DND-41 (cell line): ENCODE data around the gene MXD4.

Experiments
- ATAC-seq: fragments of 200-7000 bp; cut with Tn5 transposase; 3 replicates; pipeline ENCODE4 v1.9.1; 2021; ENCODE audit warnings: low read depth; ENCODE audit not compliant: insufficient read depth
- DNase-seq: peaks from one replicate; pipeline ENCODE4 v3.0.0-alpha.2; 2020
- H2AFZ ChIP-seq: 2 replicates; pipeline ENCODE4 v1.6.0; 2012; ENCODE audit warnings: low read depth, low read length
- H3K27ac ChIP-seq: 2 replicates; pipeline ENCODE4 v1.5.1; 2012; ENCODE audit warnings: low read length, inconsistent platforms
- H3K27me3 ChIP-seq: fragments of 200-600 bp; sonication (generic); 2 replicates; pipeline ENCODE4 v1.6.0; 2012; ENCODE audit warnings: low read length, mild to moderate bottlenecking, inconsistent platforms; ENCODE audit not compliant: insufficient read depth, poor library complexity
- H3K36me3 ChIP-seq: 2 replicates; pipeline ENCODE4 v1.5.1; 2012; ENCODE audit warnings: low read length, inconsistent platforms; ENCODE audit not compliant: insufficient read depth
- H3K4me1 ChIP-seq: 2 replicates; pipeline ENCODE4 v1.5.1; 2012; ENCODE audit warnings: mild to moderate bottlenecking, low read length; ENCODE audit not compliant: insufficient read depth
- H3K4me2 ChIP-seq: 2 replicates; pipeline ENCODE4 v1.6.0; 2012; ENCODE audit warnings: mild to moderate bottlenecking, moderate library complexity, low read length, inconsistent platforms; ENCODE audit not compliant: insufficient read depth
- H3K4me3 ChIP-seq, 2 experiments: fragments of 200-600 bp in 1 of 2; shearing (Covaris generic) in 1 of 2; 2 replicates each; pipeline ENCODE4 v1.5.1; 2012 to 2016; ENCODE audit warnings: inconsistent platforms in 2 of 2, low read length in 2 of 2, mild to moderate bottlenecking in 2 of 2, low read depth in 1 of 2, moderate library complexity in 1 of 2
- H3K79me2 ChIP-seq: 2 replicates; pipeline ENCODE4 v1.6.0; 2012; ENCODE audit warnings: low read length, inconsistent platforms; ENCODE audit not compliant: insufficient read depth
- H3K9ac ChIP-seq: 2 replicates; pipeline ENCODE4 v1.6.0; 2012; ENCODE audit warnings: low read depth, mild to moderate bottlenecking, inconsistent platforms, low read length, moderate library complexity
- H3K9me3 ChIP-seq: 2 replicates; pipeline ENCODE4 v1.5.1; 2012; ENCODE audit warnings: low read length, moderate library complexity, mild to moderate bottlenecking, inconsistent platforms; ENCODE audit not compliant: insufficient read depth, severe bottlenecking
- H4K20me1 ChIP-seq: 2 replicates; pipeline ENCODE4 v1.6.0; 2012; ENCODE audit warnings: low read length; ENCODE audit not compliant: insufficient read depth
- EZH2 ChIP-seq: IDR thresholded peaks from 3 replicates; pipeline ENCODE4 v1.6.1; 2012; ENCODE audit warnings: borderline replicate concordance, low read depth, mild to moderate bottlenecking, moderate library complexity, low read length, inconsistent platforms; ENCODE audit not compliant: severe bottlenecking
- TF ChIP-seq, protein P1 (sequence below): IDR thresholded peaks from 2 replicates; pipeline ENCODE4 v1.5.1; 2012; ENCODE audit warnings: borderline replicate concordance, low read length, moderate library complexity, mild to moderate bottlenecking; ENCODE audit not compliant: poor library complexity, severe bottlenecking; ENCODE audit errors: extremely low read depth

Gene MXD4

DNA sequence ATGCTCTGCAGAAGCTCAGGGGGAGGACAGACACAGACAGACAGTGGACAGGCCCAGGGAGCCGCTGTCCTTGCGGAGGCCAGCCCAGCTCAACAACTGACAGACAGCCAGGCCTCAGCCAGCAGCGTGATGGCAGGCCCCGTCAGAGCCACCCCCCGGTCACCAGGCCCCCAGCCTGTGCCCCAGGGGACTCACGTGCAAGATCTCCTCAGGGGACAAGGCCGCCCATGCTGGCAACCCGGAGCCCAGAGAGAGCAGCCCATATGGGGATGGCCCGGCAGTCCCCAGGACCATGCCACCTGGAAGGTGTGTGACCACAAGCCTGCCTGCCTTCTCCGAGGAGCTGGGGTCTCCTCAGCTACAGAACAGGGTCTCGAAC is 28.0 kb upstream of the MXD4 start:
- H3K79me2 ChIP-seq: no peaks in the 10 kb centered on the region
- TF ChIP-seq, protein P1, sequence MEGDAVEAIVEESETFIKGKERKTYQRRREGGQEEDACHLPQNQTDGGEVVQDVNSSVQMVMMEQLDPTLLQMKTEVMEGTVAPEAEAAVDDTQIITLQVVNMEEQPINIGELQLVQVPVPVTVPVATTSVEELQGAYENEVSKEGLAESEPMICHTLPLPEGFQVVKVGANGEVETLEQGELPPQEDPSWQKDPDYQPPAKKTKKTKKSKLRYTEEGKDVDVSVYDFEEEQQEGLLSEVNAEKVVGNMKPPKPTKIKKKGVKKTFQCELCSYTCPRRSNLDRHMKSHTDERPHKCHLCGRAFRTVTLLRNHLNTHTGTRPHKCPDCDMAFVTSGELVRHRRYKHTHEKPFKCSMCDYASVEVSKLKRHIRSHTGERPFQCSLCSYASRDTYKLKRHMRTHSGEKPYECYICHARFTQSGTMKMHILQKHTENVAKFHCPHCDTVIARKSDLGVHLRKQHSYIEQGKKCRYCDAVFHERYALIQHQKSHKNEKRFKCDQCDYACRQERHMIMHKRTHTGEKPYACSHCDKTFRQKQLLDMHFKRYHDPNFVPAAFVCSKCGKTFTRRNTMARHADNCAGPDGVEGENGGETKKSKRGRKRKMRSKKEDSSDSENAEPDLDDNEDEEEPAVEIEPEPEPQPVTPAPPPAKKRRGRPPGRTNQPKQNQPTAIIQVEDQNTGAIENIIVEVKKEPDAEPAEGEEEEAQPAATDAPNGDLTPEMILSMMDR: no peak
- TF ChIP-seq EZH2: no peak
- H3K4me2 ChIP-seq: peak overlapping the region; percentile 56; the same call in 1 of the 2 replicates
- H2AFZ ChIP-seq: no peak overlapping the region
- DNase-seq (no peak), ATAC-seq (no peak)
- H4K20me1 ChIP-seq: peaks cover 3% of the 10 kb centered on the region; the same call in 1 of the 2 replicates
- no peaks in the 10 kb centered on the region for H3K9me3 ChIP-seq
- no peak overlapping the region for H3K4me3 ChIP-seq
- no peaks in the 10 kb centered on the region for H3K36me3 ChIP-seq
- H3K4me1 ChIP-seq: peaks cover 40% of the 10 kb centered on the region
- H3K27ac ChIP-seq: peak overlapping the region; percentile 68
- H3K9ac ChIP-seq: peak overlapping the region; percentile 42; the same call in 1 of the 2 replicates
- no peaks in the 10 kb centered on the region for H3K27me3 ChIP-seq

DNA sequence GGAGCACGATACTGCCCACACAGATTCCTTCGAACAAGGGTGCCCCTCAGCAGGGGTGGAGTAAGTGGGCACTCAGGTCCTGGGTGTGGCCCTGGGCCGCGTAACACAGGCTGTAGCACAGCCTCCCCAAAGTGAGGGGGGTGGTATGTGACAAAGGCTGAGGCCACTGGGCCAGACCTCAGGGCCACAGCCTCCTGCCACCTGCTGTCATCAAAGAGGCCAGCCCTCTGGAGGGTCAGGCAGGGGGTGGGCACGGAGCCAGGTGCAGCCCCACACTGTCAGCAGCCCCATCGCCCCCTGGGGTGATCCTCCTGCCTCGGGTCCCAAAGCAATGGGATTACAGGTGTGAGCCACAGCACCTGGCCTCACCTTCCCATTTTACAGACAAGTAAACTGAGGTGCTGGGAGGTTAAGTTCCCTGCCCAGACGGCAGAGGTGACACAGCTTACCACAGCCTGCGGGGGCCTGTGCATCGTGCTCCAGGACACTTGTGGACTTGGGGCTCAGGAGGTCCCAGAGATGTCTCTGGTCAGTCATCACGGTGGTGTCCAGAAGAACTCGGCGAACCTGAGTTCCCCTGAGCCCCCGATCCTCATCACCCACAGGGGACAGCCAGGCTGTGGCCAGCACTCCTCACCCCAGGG is 27.5 kb upstream of the MXD4 start:
- H2AFZ ChIP-seq: no peak overlapping the region
- no peaks in the 10 kb centered on the region for H3K36me3 ChIP-seq
- H3K79me2 ChIP-seq: no peaks in the 10 kb centered on the region
- DNase-seq (no peak), ATAC-seq (no peak)
- no peak overlapping the region for H3K4me2 ChIP-seq
- H3K27ac ChIP-seq: 0 out of 2 replicates have a peak overlapping the region, but pooled peaks have one; percentile 68
- H3K9ac ChIP-seq: no peak overlapping the region
- H3K27me3 ChIP-seq: no peaks in the 10 kb centered on the region
- no peaks in the 10 kb centered on the region for H3K9me3 ChIP-seq
- H3K4me3 ChIP-seq: no peak overlapping the region
- H4K20me1 ChIP-seq: peaks cover 3% of the 10 kb centered on the region; the same call in 1 of the 2 replicates
- no peak for TF ChIP-seq EZH2
- TF ChIP-seq, protein P1: no peak
- peaks cover 42% of the 10 kb centered on the region for H3K4me1 ChIP-seq

DNA sequence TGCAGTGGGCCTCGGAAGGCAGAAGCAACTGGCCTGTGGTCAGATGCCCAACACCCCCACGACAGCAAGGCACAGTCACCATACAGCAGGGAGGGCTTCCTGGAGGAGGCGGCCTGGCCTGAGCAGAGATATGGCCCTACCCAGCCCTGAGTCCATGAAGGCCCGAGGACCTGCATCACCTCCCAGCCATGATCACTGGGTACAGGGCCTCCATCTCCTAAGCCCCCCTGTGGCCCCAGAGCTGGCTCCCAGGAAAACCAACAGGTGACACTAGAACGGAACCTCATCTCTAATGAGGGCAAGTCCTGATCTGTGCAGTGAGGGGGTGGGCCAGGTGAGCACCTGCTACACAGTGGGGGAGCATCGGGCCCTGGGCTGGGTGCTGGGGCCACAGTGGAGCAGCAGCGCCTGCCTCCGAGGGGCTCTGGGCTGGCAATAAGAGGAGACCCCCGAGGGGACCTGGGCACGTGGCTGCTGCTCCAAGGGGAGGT is 26.2 kb upstream of the MXD4 start:
- Histone ChIP-seq H3K9ac (no peak overlapping the region), H3K79me2 (no peaks in the 10 kb centered on the region), H3K9me3 (no peaks in the 10 kb centered on the region), H2AFZ (no peak overlapping the region), H3K27me3 (no peaks in the 10 kb centered on the region), H3K27ac (no peak overlapping the region), H3K4me1 (peaks cover 46% of the 10 kb centered on the region), H3K4me2 (no peak overlapping the region), H3K36me3 (no peaks in the 10 kb centered on the region), H4K20me1 (peaks cover 3% of the 10 kb centered on the region; the same call in 1 of the 2 replicates), H3K4me3 (no peak overlapping the region)
- DNase-seq: no peak
- TF ChIP-seq, protein P1: no peak
- no peak for TF ChIP-seq EZH2
- ATAC-seq: no peak

DNA sequence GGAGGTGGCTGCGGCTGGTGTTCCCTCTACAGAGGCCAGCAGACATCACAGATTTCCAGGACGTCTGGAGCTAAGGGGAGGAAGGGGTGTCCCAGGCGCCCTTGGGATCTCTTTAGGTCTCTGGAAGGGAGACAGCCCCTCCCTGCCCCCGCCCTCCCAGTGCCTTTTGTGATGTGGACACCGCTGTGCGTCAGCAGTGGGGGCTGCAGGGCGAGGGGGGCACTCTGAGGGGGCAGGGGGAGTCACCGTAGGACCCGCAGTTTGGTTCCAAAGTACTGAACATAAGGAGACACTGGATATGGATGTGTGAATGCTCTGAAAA is 25.6 kb upstream of the MXD4 start:
- H3K9me3 ChIP-seq: no peaks in the 10 kb centered on the region

More for the DNA sequence above, 25.6 kb upstream of the MXD4 start:
- no peak overlapping the region for H3K27ac ChIP-seq
- ATAC-seq (no peak), DNase-seq (no peak)
- H3K4me2 ChIP-seq: no peak overlapping the region
- H3K36me3 ChIP-seq: no peaks in the 10 kb centered on the region
- no peak overlapping the region for H3K9ac ChIP-seq
- no peak overlapping the region for H3K4me3 ChIP-seq
- no peak overlapping the region for H2AFZ ChIP-seq
- H3K4me1 ChIP-seq: peaks cover 51% of the 10 kb centered on the region
- TF ChIP-seq, protein P1: no peak
- TF ChIP-seq EZH2: no peak
- no peaks in the 10 kb centered on the region for H3K27me3 ChIP-seq
- H3K79me2 ChIP-seq: no peaks in the 10 kb centered on the region
- peaks cover 3% of the 10 kb centered on the region; the same call in 1 of the 2 replicates for H4K20me1 ChIP-seq
